Measurements from ENCODE around the gene TMEFF2.

The TMEFF2 gene

GRCh38 chr2:191951376-191951775 is 243.4 kb downstream of the TMEFF2 start:
- H3K4me1 ChIP-seq (ENCODE audit: control insufficient read depth, insufficient read depth, low read length): no peaks in the 10 kb centered on the region
- H3K9me3 ChIP-seq (ENCODE audit: control insufficient read depth, insufficient read depth, low read depth, low read length): no peaks in the 10 kb centered on the region
- H3K27ac ChIP-seq (ENCODE audit: extremely low read depth, low read depth, low read length): no peak overlapping the region
- H3K36me3 ChIP-seq (ENCODE audit: control insufficient read depth in 2 of 2, insufficient read depth in 1 of 2, low read length in 2 of 2): no peaks in the 10 kb centered on the region
- ChIA-PET CTCF (interaction anchor here (0.6 kb wide), 1 partner anchor 211 kb away, joined by 3 read pairs; no protein-coding TSS in a partner anchor), POLR2A (no interaction called here)
- TF ChIP-seq, protein P1, sequence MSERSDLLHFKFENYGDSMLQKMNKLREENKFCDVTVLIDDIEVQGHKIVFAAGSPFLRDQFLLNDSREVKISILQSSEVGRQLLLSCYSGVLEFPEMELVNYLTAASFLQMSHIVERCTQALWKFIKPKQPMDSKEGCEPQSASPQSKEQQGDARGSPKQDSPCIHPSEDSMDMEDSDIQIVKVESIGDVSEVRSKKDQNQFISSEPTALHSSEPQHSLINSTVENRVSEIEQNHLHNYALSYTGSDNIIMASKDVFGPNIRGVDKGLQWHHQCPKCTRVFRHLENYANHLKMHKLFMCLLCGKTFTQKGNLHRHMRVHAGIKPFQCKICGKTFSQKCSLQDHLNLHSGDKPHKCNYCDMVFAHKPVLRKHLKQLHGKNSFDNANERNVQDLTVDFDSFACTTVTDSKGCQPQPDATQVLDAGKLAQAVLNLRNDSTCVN (tag by site-specific recombination; optimal IDR thresholded peaks at IDR 0.05): no peak
- TF ChIP-seq ZNF596 (tag by site-specific recombination; IDR thresholded peaks at IDR 0.05) (no peak), ZNF138 (tag by site-specific recombination; IDR thresholded peaks at IDR 0.05; ENCODE audit: borderline replicate concordance) (no peak), ZNF146 (tag by site-specific recombination; IDR thresholded peaks at IDR 0.05) (no peak), ZBTB20 (tag by site-specific recombination; IDR thresholded peaks at IDR 0.05) (no peak), ZNF132 (tag by site-specific recombination; IDR thresholded peaks at IDR 0.05; ENCODE audit: borderline replicate concordance) (no peak), ZNF266 (tag by site-specific recombination; IDR thresholded peaks at IDR 0.05; ENCODE audit: low read depth) (no peak), ZNF23 (tag by site-specific recombination; IDR thresholded peaks at IDR 0.05; ENCODE audit: borderline replicate concordance) (no peak), HOXA7 (CRISPR knock-in tag; IDR thresholded peaks at IDR 0.05; ENCODE audit: borderline replicate concordance) (no peak), ZFP37 (tag by site-specific recombination; IDR thresholded peaks at IDR 0.05) (no peak), ZNF423 (tag by site-specific recombination; IDR thresholded peaks at IDR 0.05) (no peak), ZNF211 (tag by site-specific recombination; IDR thresholded peaks at IDR 0.05; ENCODE audit: low read depth) (no peak), ZNF341 (tag by site-specific recombination; IDR thresholded peaks at IDR 0.05; ENCODE audit: low read depth) (no peak), ZNF544 (tag by site-specific recombination; IDR thresholded peaks at IDR 0.05) (no peak), ZXDB (tag by site-specific recombination; IDR thresholded peaks at IDR 0.05) (no peak), ZNF366 (tag by site-specific recombination; conservative IDR thresholded peaks at IDR 0.05) (no peak), ZNF155 (tag by site-specific recombination; IDR thresholded peaks at IDR 0.05) (no peak), ZNF350 (tag by site-specific recombination; IDR thresholded peaks at IDR 0.05) (no peak)
- TF ChIP-seq, protein P2, sequence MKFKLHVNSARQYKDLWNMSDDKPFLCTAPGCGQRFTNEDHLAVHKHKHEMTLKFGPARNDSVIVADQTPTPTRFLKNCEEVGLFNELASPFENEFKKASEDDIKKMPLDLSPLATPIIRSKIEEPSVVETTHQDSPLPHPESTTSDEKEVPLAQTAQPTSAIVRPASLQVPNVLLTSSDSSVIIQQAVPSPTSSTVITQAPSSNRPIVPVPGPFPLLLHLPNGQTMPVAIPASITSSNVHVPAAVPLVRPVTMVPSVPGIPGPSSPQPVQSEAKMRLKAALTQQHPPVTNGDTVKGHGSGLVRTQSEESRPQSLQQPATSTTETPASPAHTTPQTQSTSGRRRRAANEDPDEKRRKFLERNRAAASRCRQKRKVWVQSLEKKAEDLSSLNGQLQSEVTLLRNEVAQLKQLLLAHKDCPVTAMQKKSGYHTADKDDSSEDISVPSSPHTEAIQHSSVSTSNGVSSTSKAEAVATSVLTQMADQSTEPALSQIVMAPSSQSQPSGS (tag by site-specific recombination; IDR thresholded peaks at IDR 0.05; ENCODE audit: low read depth): no peak
- no peak overlapping the region for H3K4me3 ChIP-seq (ENCODE audit: low read depth, low read length)

GRCh38 chr2:191950132-191950874 is 244.4 kb downstream of the TMEFF2 start:
- Histone ChIP-seq H3K27ac (ENCODE audit: extremely low read depth, low read depth, low read length) (no peak overlapping the region), H3K4me1 (ENCODE audit: control insufficient read depth, insufficient read depth, low read length) (no peaks in the 10 kb centered on the region), H3K4me3 (ENCODE audit: low read depth, low read length) (no peak overlapping the region), H3K36me3 (ENCODE audit: control insufficient read depth in 2 of 2, insufficient read depth in 1 of 2, low read length in 2 of 2) (no peaks in the 10 kb centered on the region), H3K9me3 (ENCODE audit: control insufficient read depth, insufficient read depth, low read depth, low read length) (no peaks in the 10 kb centered on the region)
- ChIA-PET CTCF (no interaction called here), POLR2A (no interaction called here)
- TF ChIP-seq ZNF350 (tag by site-specific recombination; IDR thresholded peaks at IDR 0.05) (no peak), ZNF302 (tag by site-specific recombination; IDR thresholded peaks at IDR 0.05; ENCODE audit: low read depth) (no peak), KLF1 (tag by site-specific recombination; IDR thresholded peaks at IDR 0.05) (no peak), PRDM6 (tag by site-specific recombination; IDR thresholded peaks at IDR 0.05) (no peak), ZNF426 (tag by site-specific recombination; IDR thresholded peaks at IDR 0.05) (no peak), ZNF121 (tag by site-specific recombination; IDR thresholded peaks at IDR 0.05) (no peak), ZNF132 (tag by site-specific recombination; IDR thresholded peaks at IDR 0.05; ENCODE audit: borderline replicate concordance) (no peak), WT1 (tag by site-specific recombination; IDR thresholded peaks at IDR 0.05) (no peak), ZNF514 (tag by site-specific recombination; IDR thresholded peaks at IDR 0.05) (no peak)
- TF ChIP-seq, protein P3, sequence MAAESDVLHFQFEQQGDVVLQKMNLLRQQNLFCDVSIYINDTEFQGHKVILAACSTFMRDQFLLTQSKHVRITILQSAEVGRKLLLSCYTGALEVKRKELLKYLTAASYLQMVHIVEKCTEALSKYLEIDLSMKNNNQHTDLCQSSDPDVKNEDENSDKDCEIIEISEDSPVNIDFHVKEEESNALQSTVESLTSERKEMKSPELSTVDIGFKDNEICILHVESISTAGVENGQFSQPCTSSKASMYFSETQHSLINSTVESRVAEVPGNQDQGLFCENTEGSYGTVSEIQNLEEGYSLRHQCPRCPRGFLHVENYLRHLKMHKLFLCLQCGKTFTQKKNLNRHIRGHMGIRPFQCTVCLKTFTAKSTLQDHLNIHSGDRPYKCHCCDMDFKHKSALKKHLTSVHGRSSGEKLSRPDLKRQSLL (tag by site-specific recombination; IDR thresholded peaks at IDR 0.05): no peak
- TF ChIP-seq, protein P2 (tag by site-specific recombination; IDR thresholded peaks at IDR 0.05; ENCODE audit: low read depth): no peak

Data from HEK293 (cell line).